ENCODE results near the gene EFEMP2.
A peak's percentile ranks its signal among the peaks of the same experiment; 100 is the strongest.

The EFEMP2 gene

GRCh38 chr11:65864706-65865471 is 7.7 kb downstream of the EFEMP2 start:
- DNase-seq: no peak

DNA sequence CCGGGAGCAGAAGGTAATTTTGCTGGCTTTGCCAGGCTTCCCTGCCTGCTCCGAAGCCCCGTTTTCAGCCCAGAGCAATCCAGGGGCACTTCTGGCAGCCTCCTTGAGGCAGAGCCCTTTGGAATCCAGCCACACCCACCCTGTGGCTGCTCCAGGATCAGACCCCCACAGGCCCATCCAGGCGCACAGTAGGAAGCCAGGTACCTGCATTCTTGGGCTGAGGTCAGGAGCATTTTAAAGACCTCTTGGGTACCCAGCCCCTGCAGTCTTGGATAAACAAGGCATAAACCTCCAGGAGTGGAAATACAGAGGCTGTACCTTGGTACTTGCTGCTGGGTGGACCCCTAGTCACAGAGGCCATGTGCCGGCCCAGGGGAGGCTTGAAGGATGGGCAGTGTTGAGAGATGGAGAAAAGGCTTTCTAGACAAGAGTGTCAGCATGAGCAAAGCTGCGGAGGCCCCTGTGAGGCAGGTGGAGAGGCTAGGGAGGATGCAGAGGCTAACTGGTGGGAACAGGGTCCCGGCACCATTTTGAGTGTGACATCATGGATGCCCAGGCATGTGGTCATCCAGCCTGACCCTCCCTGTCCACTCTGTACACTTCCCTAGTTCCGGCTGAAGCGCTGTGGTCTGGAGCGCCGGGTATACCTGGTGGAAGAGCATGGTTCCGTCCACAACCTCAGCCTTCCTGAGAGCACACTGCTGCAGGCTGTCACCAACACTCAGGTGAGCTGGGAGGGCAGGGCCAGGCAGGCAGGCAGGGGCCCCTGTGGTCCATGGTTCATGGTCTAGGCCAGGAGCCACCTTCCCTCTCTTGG is 8.5 kb downstream of the EFEMP2 start:
- DNase-seq: no peak

DNA sequence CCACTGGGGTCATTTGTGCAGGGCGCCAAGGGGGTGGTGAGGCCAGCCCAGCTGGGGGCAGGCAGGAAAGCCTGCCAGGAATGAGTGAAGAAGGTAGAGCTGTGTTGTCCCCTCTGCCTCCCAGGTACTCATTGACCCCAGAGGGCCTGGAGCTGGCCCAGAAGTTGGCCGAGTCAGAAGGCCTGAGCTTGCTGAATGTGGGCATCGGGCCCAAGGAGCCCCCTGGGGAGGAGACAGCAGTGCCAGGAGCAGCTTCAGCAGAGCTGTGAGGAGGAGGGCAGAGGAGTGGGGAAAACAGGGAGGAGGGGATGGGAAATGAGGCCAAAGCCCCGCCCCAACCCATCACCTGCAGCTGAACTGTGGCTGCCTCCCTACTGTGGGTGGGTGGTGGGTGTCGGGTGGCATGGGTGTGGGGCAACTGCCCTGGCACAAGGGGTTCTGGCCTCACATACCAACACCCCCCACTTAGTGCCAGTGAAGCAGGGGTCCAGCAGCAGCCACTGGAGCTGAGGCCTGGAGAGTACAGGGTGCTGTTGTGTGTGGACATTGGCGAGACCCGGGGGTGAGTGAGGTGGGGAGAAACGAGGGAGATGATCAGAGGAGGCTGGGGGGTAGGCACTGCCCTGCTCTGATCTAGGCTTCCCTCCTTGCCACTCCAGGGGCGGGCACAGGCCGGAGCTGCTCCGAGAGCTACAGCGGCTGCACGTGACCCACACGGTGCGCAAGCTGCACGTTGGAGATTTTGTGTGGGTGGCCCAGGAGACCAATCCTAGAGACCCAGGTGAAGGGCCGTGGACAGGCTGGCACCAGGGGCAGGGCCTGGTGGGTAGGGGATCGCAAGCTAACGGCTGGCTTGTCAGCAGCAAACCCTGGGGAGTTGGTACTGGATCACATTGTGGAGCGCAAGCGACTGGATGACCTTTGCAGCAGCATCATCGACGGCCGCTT is 9.4 kb downstream of the EFEMP2 start:
- no peak for DNase-seq

GRCh38 chr11:65862191-65862735 is 10.3 kb downstream of the EFEMP2 start:
- no peak for DNase-seq

- no peak for DNase-seq
These were observed 10.9 kb downstream of the EFEMP2 start for GRCh38 chr11:65861533-65862183.

DNA sequence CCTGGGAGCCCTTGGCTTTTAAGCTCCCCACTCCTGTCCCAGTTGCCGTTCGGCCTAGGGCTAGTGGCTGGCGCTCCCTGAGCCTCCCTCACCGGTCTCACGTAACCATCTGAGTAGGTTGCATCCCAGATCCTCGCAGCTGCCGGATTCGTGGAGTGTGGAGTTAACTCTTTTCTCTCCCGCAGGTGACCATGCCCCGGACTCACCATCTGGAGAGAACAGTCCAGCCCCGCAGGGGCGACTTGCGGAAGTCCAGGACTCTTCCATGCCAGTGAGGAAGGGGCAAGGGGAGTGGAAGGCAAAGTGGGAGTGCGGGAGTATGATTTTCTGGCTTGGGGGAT is 11.5 kb downstream of the EFEMP2 start:
- no peak for DNase-seq

DNA sequence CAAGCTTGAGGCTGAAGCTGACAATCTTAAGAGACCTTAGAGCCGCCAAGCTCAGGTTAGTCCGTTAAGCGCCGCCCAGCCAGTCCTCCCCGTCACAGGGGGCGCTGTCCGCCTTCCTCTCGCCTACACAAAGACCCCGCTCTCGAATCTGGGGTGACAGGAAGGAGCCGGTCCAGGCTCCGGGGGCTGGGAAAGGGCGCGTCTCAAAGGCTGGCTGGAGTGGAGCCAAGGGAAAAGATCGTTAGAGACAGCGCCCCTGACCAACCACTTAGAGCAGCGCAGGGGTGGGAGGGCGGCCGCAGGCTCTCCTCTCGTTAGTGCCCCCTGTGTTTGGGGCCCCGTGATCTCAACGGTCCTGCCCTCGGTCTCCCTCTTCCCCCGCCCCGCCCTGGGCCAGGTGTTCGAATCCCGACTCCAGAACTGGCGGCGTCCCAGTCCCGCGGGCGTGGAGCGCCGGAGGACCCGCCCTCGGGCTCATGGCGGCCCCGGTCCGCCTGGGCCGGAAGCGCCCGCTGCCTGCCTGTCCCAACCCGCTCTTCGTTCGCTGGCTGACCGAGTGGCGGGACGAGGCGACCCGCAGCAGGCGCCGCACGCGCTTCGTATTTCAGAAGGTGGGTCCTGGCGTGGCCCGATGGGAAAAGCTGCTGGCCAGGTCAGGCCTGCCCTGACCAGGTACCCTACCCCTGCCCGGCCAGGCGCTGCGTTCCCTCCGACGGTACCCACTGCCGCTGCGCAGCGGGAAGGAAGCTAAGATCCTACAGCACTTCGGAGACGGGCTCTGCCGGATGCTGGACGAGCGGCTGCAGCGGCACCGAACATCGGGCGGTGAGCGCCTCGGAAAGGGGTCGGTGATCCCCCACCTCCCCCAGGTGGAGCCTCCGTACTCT is 12.1 kb downstream of the EFEMP2 start, which contains the start of gene MUS81:
Gene MUS81 (plus strand): TSS at position 156 of the 887 bp plus-strand sequence. CDS start 321 bp downstream, at position 477.
- peak; percentile 99 for DNase-seq

DNA sequence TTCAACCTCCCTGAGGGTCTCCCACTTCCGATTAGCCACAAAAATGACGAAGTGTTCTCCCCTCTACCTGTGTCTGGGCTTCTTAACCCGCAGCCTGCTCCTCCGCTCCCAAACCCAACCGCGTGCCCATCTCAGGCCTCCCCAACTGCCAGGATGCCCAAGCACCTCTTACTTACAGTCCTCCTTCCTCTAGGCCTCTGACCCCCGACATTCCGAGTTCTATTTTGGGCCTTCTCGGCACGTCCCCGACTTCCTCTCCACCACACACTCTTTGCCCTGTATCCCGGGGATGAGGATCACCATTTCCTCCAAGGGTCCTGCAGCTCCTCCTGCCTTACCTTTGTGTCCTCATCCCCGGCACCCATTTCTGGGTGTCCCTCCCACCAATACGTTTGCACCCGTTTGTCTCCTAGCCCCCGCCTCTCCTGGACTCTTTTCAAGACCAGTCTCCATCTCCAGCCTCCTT is 12.8 kb downstream of the EFEMP2 start:
- DNase-seq: no peak

- peak; percentile 100 for DNase-seq
These were observed 13.3 kb downstream of the EFEMP2 start for GRCh38 chr11:65859095-65859811.

DNA sequence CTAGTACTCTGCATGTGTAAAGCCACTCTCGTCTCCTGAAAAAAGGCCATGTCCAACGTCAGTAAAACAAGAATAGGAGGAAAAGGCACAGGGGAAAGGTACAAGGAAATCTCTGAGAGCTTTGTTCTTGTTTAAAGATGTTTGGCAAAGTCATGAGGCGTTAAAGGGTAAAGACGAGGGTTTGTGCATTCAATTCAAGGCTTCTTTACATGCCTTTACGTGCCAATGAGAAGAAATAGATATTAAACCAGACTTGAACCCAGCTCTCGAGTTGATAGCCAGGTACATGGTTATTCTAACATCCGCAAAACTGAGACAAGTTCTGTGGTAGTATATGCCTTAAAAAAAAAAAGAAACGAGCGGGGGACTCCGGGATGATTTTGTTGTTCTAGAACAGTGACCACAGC is 13.9 kb downstream of the EFEMP2 start:
- no peak for DNase-seq

GRCh38 chr11:65857853-65858680 is 14.5 kb downstream of the EFEMP2 start, which contains the start of gene CFL1:
Gene CFL1, minus strand, starts transcription at chr11:65858180. Its CDS starts 81 bp downstream, at chr11:65858099.
- peak; percentile 98 for DNase-seq

DNA sequence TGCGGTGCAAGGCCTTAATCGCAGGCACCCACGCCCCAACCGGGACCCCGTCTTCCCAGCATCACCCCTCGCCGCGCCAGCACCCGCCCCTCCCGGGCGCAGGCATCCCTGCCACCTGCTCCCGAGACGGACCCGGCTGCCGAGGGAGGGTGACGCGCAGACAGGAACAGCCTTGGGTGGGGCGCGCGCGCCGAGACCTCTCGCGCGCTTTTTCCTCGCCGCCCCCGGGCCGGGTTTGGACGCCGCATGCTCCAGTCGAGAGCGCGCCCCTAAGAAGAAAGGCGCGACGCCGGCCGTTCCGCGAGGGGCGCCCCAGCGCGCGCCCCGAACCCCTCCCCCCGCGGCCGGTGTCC is 15.1 kb downstream of the EFEMP2 start:
- no peak for DNase-seq

DNA sequence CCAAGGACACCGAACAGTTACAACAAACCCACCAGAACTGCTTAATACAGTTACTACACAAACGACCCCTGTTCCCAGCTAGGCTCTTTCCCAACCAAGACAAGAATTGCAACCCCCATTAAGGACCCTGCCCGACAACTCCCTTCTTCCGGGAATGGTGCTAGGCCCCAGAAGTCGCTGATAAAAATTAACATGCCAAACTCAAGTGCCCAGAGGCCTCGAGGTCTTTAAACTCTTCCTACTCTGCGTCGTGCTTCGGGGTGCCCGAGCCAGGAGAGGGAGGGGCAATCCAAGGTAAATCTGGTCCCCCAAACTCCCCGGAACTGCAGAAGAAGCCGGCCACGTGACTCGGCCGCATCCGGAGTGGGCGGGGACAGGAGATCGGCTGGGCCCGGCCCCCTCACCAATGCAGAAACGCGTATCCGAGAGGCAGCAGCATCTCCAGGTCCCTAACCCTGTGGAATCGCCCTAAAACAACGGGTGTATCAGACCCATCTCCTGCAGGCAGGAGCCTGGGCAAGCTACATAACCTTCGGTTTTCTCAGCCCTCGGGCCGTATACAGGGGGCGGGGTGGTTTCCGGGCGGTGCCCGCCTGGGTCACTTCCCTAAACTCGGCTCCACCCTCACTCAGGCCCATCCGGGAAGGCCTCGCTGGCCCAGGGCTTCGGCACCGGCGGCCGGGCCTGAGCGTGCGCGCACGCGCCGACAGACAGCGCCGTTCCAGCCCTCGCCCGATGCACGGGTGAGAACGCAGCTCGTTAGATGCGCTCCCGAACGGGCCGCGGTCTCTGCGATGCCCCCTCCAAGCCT is 15.7 kb downstream of the EFEMP2 start:
- no peak for DNase-seq

GRCh38 chr11:65855927-65856363 is 16.7 kb downstream of the EFEMP2 start:
- DNase-seq: no peak

- no peak for DNase-seq
These were observed 17.5 kb downstream of the EFEMP2 start for GRCh38 chr11:65854852-65855837.

DNA sequence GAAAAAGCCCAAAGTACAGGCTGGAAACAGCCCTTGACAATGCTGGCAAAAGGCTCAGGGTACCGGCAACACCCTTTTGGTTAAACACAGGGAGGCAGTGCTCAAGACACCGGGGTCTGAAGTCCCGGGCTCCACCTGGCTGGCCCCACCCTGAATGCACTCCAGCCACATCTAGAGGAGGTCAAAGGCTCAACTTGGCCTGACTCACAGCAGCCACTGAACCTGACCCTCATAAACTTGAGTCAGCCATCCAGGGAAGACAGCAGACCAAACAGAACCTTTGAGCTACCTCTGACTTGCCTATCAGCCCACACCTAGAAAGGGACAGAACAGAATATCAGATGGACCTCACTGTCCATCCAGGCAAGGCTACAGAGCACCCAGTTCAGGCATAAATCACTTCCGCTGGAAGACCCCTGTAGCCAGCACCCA is 18.4 kb downstream of the EFEMP2 start:
- no peak for DNase-seq

All from fibroblast of upper back skin (primary cell).